GM23338 (cell line): ENCODE results near the gene APLNR. TPM values are rescaled to one million over a fixed set of nuclear protein-coding genes. Genes with fewer than 3 reads are reported as not detected.

Source experiments
- ATAC-seq: fragments of 200-7000 bp; cut with Tn5 transposase; 3 replicates; pipeline ENCODE4 v1.9.1; 2020
- DNase-seq: peaks from one replicate; pipeline ENCODE4 v3.0.0-alpha.2; 2015; ENCODE audit warnings: low spot score
- H2AFZ ChIP-seq: fragments of 200-600 bp; sonication (generic); 2 replicates; pipeline ENCODE4 v1.8.0; 2016; ENCODE audit warnings: antibody characterized with exemption, mild to moderate bottlenecking, moderate library complexity
- H3F3A ChIP-seq: fragments of 200-600 bp; sonication (generic); replicated peaks from 2 replicates; pipeline ENCODE4 v1.8.0; 2017; ENCODE audit warnings: antibody characterized with exemption, mixed run types, low read depth
- H3K27ac ChIP-seq: fragments of 200-600 bp; sonication (generic); 2 replicates; pipeline ENCODE4 v1.6.1; 2016; ENCODE audit warnings: low read depth
- H3K27me3 ChIP-seq: fragments of 200-600 bp; sonication (generic); 2 replicates; pipeline ENCODE4 v1.8.0; 2016; ENCODE audit warnings: mild to moderate bottlenecking, mixed run types, moderate library complexity; ENCODE audit not compliant: insufficient read depth
- H3K36me3 ChIP-seq: fragments of 200-600 bp; sonication (generic); 2 replicates; pipeline ENCODE4 v1.8.0; 2016; ENCODE audit warnings: mild to moderate bottlenecking; ENCODE audit not compliant: insufficient read depth
- H3K4me1 ChIP-seq: fragments of 200-600 bp; sonication (generic); 2 replicates; pipeline ENCODE4 v1.8.0; 2016; ENCODE audit warnings: mild to moderate bottlenecking, moderate library complexity; ENCODE audit not compliant: insufficient read depth
- H3K4me2 ChIP-seq: fragments of 200-600 bp; sonication (generic); 2 replicates; pipeline ENCODE4 v1.7.1; 2017; ENCODE audit warnings: mixed run types
- H3K4me3 ChIP-seq: fragments of 200-600 bp; sonication (generic); 2 replicates; pipeline ENCODE4 v1.6.1; 2016; ENCODE audit warnings: mixed run types
- H3K79me2 ChIP-seq: fragments of 200-600 bp; sonication (generic); replicated peaks from 2 replicates; pipeline ENCODE4 v1.8.0; 2017; ENCODE audit warnings: mild to moderate bottlenecking; ENCODE audit not compliant: insufficient read depth
- H3K9me2 ChIP-seq: fragments of 200-600 bp; sonication (generic); 2 replicates; pipeline ENCODE4 v1.8.0; 2017; ENCODE audit not compliant: insufficient read depth
- H4K20me1 ChIP-seq: fragments of 200-600 bp; sonication (generic); replicated peaks from 2 replicates; pipeline ENCODE4 v1.8.0; 2017; ENCODE audit warnings: mild to moderate bottlenecking; ENCODE audit not compliant: insufficient read depth
- H3K27ac Mint-ChIP-seq: 2 replicates; pipeline ENCODE4 v1.8.0; 2020; ENCODE audit warnings: inconsistent platforms, mild to moderate bottlenecking, moderate library complexity, mixed read lengths
- H3K27me3 Mint-ChIP-seq: 3 replicates; pipeline ENCODE4 v1.8.0; 2022; ENCODE audit warnings: low read depth, mild to moderate bottlenecking, moderate library complexity, mixed read lengths, inconsistent platforms; ENCODE audit not compliant: insufficient read depth, poor library complexity
- H3K36me3 Mint-ChIP-seq: 3 replicates; pipeline ENCODE4 v1.8.0; 2021; ENCODE audit warnings: low read depth, mild to moderate bottlenecking, inconsistent platforms, moderate library complexity, mixed read lengths
- H3K4me1 Mint-ChIP-seq: 3 replicates; pipeline ENCODE4 v1.8.0; 2020; ENCODE audit warnings: mild to moderate bottlenecking, inconsistent platforms, mixed read lengths
- H3K4me3 Mint-ChIP-seq: 3 replicates; pipeline ENCODE4 v1.8.0; 2021; ENCODE audit warnings: moderate library complexity, mild to moderate bottlenecking, inconsistent platforms, mixed read lengths
- H3K9me3 Mint-ChIP-seq: 3 replicates; pipeline ENCODE4 v1.8.0; 2020; ENCODE audit warnings: moderate library complexity, mild to moderate bottlenecking, inconsistent platforms, mixed read lengths
- CREB1 ChIP-seq: fragments of 250-450 bp; sonication (Bioruptor Pico); IDR thresholded peaks from 2 replicates; pipeline ENCODE4 v1.5.0; 2020; ENCODE audit warnings: low read depth, mild to moderate bottlenecking, moderate library complexity
- CTCF ChIP-seq, 2 experiments: fragments of 200-600 bp in 1 of 2; sonication (generic) in 1 of 2; conservative IDR thresholded peaks; 2 replicates each; pipeline versions ENCODE4 v1.5.1 to v1.6.1; 2016 to 2017; ENCODE audit warnings: antibody characterized with exemption in 2 of 2, low read depth in 2 of 2, mild to moderate bottlenecking in 2 of 2, moderate library complexity in 1 of 2
- ETS1 ChIP-seq: IDR thresholded peaks from 2 replicates; pipeline ENCODE4 v1.6.1; 2016; ENCODE audit warnings: antibody characterized with exemption
- EZH2phosphoT487 ChIP-seq: fragments of 200-600 bp; sonication (generic); IDR thresholded peaks from one replicate; pipeline ENCODE4 v1.8.1; 2018; ENCODE audit warnings: antibody characterized with exemption; ENCODE audit not compliant: unreplicated experiment
- JUNB ChIP-seq: IDR thresholded peaks from one replicate; pipeline ENCODE4 v1.6.1; 2016; ENCODE audit warnings: antibody characterized with exemption; ENCODE audit not compliant: unreplicated experiment
- NANOG ChIP-seq: IDR thresholded peaks from 2 replicates; pipeline ENCODE4 v1.6.1; 2016; ENCODE audit warnings: antibody characterized with exemption, borderline replicate concordance
- POLR2AphosphoS5 ChIP-seq: IDR thresholded peaks from 2 replicates; pipeline ENCODE4 v1.6.1; 2016; ENCODE audit warnings: antibody characterized with exemption, low read depth
- STAT1 ChIP-seq: IDR thresholded peaks from one replicate; pipeline ENCODE4 v1.6.1; 2016; ENCODE audit warnings: antibody characterized with exemption; ENCODE audit not compliant: unreplicated experiment
- ZNF114 ChIP-seq: fragments of 250-450 bp; sonication (Bioruptor Pico); IDR thresholded peaks from 2 replicates; pipeline ENCODE4 v1.5.0; 2020; ENCODE audit warnings: mild to moderate bottlenecking, moderate library complexity
- ZNF331 ChIP-seq: fragments of 250-450 bp; sonication (Bioruptor Pico); IDR thresholded peaks from 2 replicates; pipeline ENCODE4 v1.5.0; 2020; ENCODE audit warnings: low read depth, mild to moderate bottlenecking, moderate library complexity
- ZNF462 ChIP-seq: fragments of 250-450 bp; sonication (Bioruptor Pico); IDR thresholded peaks from 2 replicates; pipeline ENCODE4 v1.5.0; 2020; ENCODE audit warnings: mild to moderate bottlenecking, moderate library complexity
- polyA plus RNA-seq: library from polyadenylated mRNA; unstranded; fragments of >200 nt; fragmentation: Nextera tagmentation; extraction: Ambion mirVana; gene quantifications from 2 replicates; pipeline ENCODE4 v1.2.1, GENCODE V29; 2016
- total RNA-seq: library from RNA; depleted of rRNA; stranded (reverse); fragments of >200 nt; shearing (Covaris generic); gene quantifications from 2 replicates; pipeline ENCODE4 v1.2.3, GENCODE V29; 2014

The APLNR gene
- total and polyA plus RNA-seq, 2 experiments from 2014 or later = 0.10 TPM; not detected in 1

- Histone ChIP-seq H3K4me2 (no peak overlapping the region), H3F3A (no peaks in the 10 kb centered on the region), H3K36me3 (peaks cover under 1% of the 10 kb centered on the region; the same call in 1 of the 2 replicates), H4K20me1 (no peaks in the 10 kb centered on the region), H3K4me1 (peaks cover 22% of the 10 kb centered on the region), H3K27ac (no peak overlapping the region), H2AFZ (no peak overlapping the region), H3K27me3 (0 out of 2 replicates have a peak, but pooled peaks cover 4% of the 10 kb centered on the region), H3K79me2 (no peaks in the 10 kb centered on the region), H3K9me2 (peaks cover 12% of the 10 kb centered on the region), H3K4me3 (no peak overlapping the region)
- TF ChIP-seq EZH2phosphoT487 (no peak), JUNB (no peak), ETS1 (no peak), CREB1 (CRISPR knock-in tag) (no peak), ZNF331 (CRISPR knock-in tag) (no peak), ZNF462 (CRISPR knock-in tag) (no peak), NANOG (no peak), POLR2AphosphoS5 (no peak), ZNF114 (CRISPR knock-in tag) (no peak), CTCF (conservative IDR thresholded peaks at IDR 0.05; ENCODE audit: low read depth in 2 of 2) (no peak), STAT1 (no peak)
- H3K36me3 Mint-ChIP-seq = peaks cover 12% of the 10 kb centered on the region
- peaks cover 6% of the 10 kb centered on the region for H3K27me3 Mint-ChIP-seq
- DNase-seq (no peak), ATAC-seq (no peak)
- peaks cover 19% of the 10 kb centered on the region for H3K4me1 Mint-ChIP-seq
- peaks cover 28% of the 10 kb centered on the region for H3K9me3 Mint-ChIP-seq
- H3K4me3 Mint-ChIP-seq = no peak overlapping the region
- H3K27ac Mint-ChIP-seq = no peak overlapping the region
Observed at GRCh38 chr11:57276169-57276970, 39.3 kb upstream of the APLNR start.
